ENCODE measurements around the gene KLRC2. TPM values are rescaled to one million over a fixed set of nuclear protein-coding genes. Genes with fewer than 3 reads are reported as not detected.
"Not testable (repeated sequence)": the region's sequence is repeated elsewhere in the genome, so short reads cannot be mapped to it uniquely, and the experiment has no call there.

The KLRC2 gene
- total RNA-seq (2022): 1.9 and 5.2 TPM in 2 replicates
- percentile 37 among the genes with signal in this experiment for Bru-seq, nascent RNA
- percentile 54 among the genes with signal in this experiment for BruChase-seq, experiment 1, labeled RNA remaining after a 6-hour chase
- percentile 46 among the genes with signal in this experiment for BruChase-seq, experiment 2, labeled RNA remaining after a 2-hour chase
- long read RNA-seq, transcript KLRC2-202 (6 exons, 1,221 nt): major isoform, 7 of 10 reads
- long read RNA-seq, partial matches to known transcripts: 3 of 10 reads
- long read RNA-seq, other reads (novel, unspliced or antisense): 0 of 10 reads

- intact Hi-C loops (cut with micrococcal nuclease); H3K27me3 Mint-ChIP-seq (ENCODE audit: insufficient read depth, unreplicated experiment); H3K36me3 Mint-ChIP-seq (ENCODE audit: insufficient read depth, unreplicated experiment); H3K4me1 Mint-ChIP-seq (ENCODE audit: insufficient read depth, unreplicated experiment); CTCF ChIA-PET; H3K9me3 Mint-ChIP-seq (ENCODE audit: unreplicated experiment); BruUV-seq (replicated peaks): not testable (repeated sequence)
- POLR2A ChIA-PET: interaction anchor here (0.6 to 1.5 kb wide), 5 partner anchors 15 to 222 kb away, joined by 3 to 11 read pairs (median 4); partner anchors contain the start of gene KLRC3
- DNase-seq (ENCODE audit: unreplicated experiment): peak; percentile 58
- Mint-ChIP-seq H3K4me3 (ENCODE audit: unreplicated experiment) (peak within 1 kb of the TSS; percentile 67), H3K27ac (ENCODE audit: low read depth, unreplicated experiment) (peak within 1 kb of the TSS; percentile 57)
Observed at GRCh38 chr12:10435816-10436215, at the start of gene KLRC2. Gene KLRC2 (minus strand): TSS chr12:10436010. CDS start chr12:10435986, 24 bp downstream.

- H3K4me3 Mint-ChIP-seq (ENCODE audit: unreplicated experiment); H3K27ac Mint-ChIP-seq (ENCODE audit: low read depth, unreplicated experiment); H3K9me3 Mint-ChIP-seq (ENCODE audit: unreplicated experiment); DNase-seq (ENCODE audit: unreplicated experiment); BruUV-seq (replicated peaks); H3K27me3 Mint-ChIP-seq (ENCODE audit: insufficient read depth, unreplicated experiment); H3K36me3 Mint-ChIP-seq (ENCODE audit: insufficient read depth, unreplicated experiment); H3K4me1 Mint-ChIP-seq (ENCODE audit: insufficient read depth, unreplicated experiment); intact Hi-C loops (cut with micrococcal nuclease): not testable (repeated sequence)
- ChIA-PET CTCF (interaction anchor here (0.6 kb wide), 2 partner anchors 32 to 117 kb away, joined by 3 read pairs; no protein-coding TSS in a partner anchor), POLR2A (interaction anchor here (0.7 kb wide), 1 partner anchor 15 kb away, joined by 3 read pairs; no protein-coding TSS in a partner anchor)
Observed at GRCh38 chr12:10481901-10482300, 46.1 kb upstream of the KLRC2 start.

- H3K27me3 Mint-ChIP-seq (ENCODE audit: insufficient read depth, unreplicated experiment); DNase-seq (ENCODE audit: unreplicated experiment); POLR2A ChIA-PET; BruUV-seq (replicated peaks); intact Hi-C loops (cut with micrococcal nuclease); CTCF ChIA-PET; H3K27ac Mint-ChIP-seq (ENCODE audit: low read depth, unreplicated experiment); H3K4me1 Mint-ChIP-seq (ENCODE audit: insufficient read depth, unreplicated experiment); H3K4me3 Mint-ChIP-seq (ENCODE audit: unreplicated experiment); H3K36me3 Mint-ChIP-seq (ENCODE audit: insufficient read depth, unreplicated experiment): not testable (repeated sequence)
- H3K9me3 Mint-ChIP-seq (ENCODE audit: unreplicated experiment): peaks cover 17% of the 10 kb centered on the region
Observed at GRCh38 chr12:10472808-10473207, 37.0 kb upstream of the KLRC2 start.

- ChIA-PET CTCF (no interaction called here), POLR2A (no interaction called here)
- Mint-ChIP-seq H3K27me3 (ENCODE audit: insufficient read depth, unreplicated experiment) (no peaks in the 10 kb centered on the region), H3K36me3 (ENCODE audit: insufficient read depth, unreplicated experiment) (peaks cover 5% of the 10 kb centered on the region), H3K4me3 (ENCODE audit: unreplicated experiment) (no peak overlapping the region), H3K4me1 (ENCODE audit: insufficient read depth, unreplicated experiment) (no peaks in the 10 kb centered on the region), H3K9me3 (ENCODE audit: unreplicated experiment) (no peaks in the 10 kb centered on the region), H3K27ac (ENCODE audit: low read depth, unreplicated experiment) (no peak overlapping the region)
- intact Hi-C loops (cut with micrococcal nuclease): no loop called here
- DNase-seq (ENCODE audit: unreplicated experiment): no peak
- no peak for TF ChIP-seq CTCF (IDR thresholded peaks at IDR 0.05; ENCODE audit: unreplicated experiment)
- no TSS peak for BruUV-seq (replicated peaks)
Observed at GRCh38 chr12:10469701-10470100, 33.9 kb upstream of the KLRC2 start.

- Mint-ChIP-seq H3K4me3 (ENCODE audit: unreplicated experiment) (no peak overlapping the region), H3K4me1 (ENCODE audit: insufficient read depth, unreplicated experiment) (no peaks in the 10 kb centered on the region), H3K36me3 (ENCODE audit: insufficient read depth, unreplicated experiment) (peaks cover 5% of the 10 kb centered on the region), H3K9me3 (ENCODE audit: unreplicated experiment) (peaks cover 5% of the 10 kb centered on the region), H3K27me3 (ENCODE audit: insufficient read depth, unreplicated experiment) (no peaks in the 10 kb centered on the region), H3K27ac (ENCODE audit: low read depth, unreplicated experiment) (no peak overlapping the region)
- ChIA-PET POLR2A (no interaction called here), CTCF (interaction anchor here (1.2 kb wide), 1 partner anchor 231 kb away, joined by 3 read pairs; no protein-coding TSS in a partner anchor)
- no peak for TF ChIP-seq CTCF (IDR thresholded peaks at IDR 0.05; ENCODE audit: unreplicated experiment)
- no TSS peak for BruUV-seq (replicated peaks)
- DNase-seq (ENCODE audit: unreplicated experiment): no peak
- intact Hi-C loops (cut with micrococcal nuclease): no loop called here
Observed at GRCh38 chr12:10466311-10466710, 30.5 kb upstream of the KLRC2 start.

Measured in MCF 10A (cell line).